DND-41 (cell line): ENCODE results near the gene SEPTIN11.

Source experiments
- ATAC-seq: fragments of 200-7000 bp; cut with Tn5 transposase; 3 replicates; pipeline ENCODE4 v1.9.1; 2021; ENCODE audit warnings: low read depth; ENCODE audit not compliant: insufficient read depth
- DNase-seq: peaks from one replicate; pipeline ENCODE4 v3.0.0-alpha.2; 2020
- H2AFZ ChIP-seq: 2 replicates; pipeline ENCODE4 v1.6.0; 2012; ENCODE audit warnings: low read depth, low read length
- H3K27ac ChIP-seq: 2 replicates; pipeline ENCODE4 v1.5.1; 2012; ENCODE audit warnings: low read length, inconsistent platforms
- H3K27me3 ChIP-seq: fragments of 200-600 bp; sonication (generic); 2 replicates; pipeline ENCODE4 v1.6.0; 2012; ENCODE audit warnings: low read length, mild to moderate bottlenecking, inconsistent platforms; ENCODE audit not compliant: insufficient read depth, poor library complexity
- H3K36me3 ChIP-seq: 2 replicates; pipeline ENCODE4 v1.5.1; 2012; ENCODE audit warnings: low read length, inconsistent platforms; ENCODE audit not compliant: insufficient read depth
- H3K4me1 ChIP-seq: 2 replicates; pipeline ENCODE4 v1.5.1; 2012; ENCODE audit warnings: mild to moderate bottlenecking, low read length; ENCODE audit not compliant: insufficient read depth
- H3K4me2 ChIP-seq: 2 replicates; pipeline ENCODE4 v1.6.0; 2012; ENCODE audit warnings: mild to moderate bottlenecking, moderate library complexity, low read length, inconsistent platforms; ENCODE audit not compliant: insufficient read depth
- H3K4me3 ChIP-seq, 2 experiments: fragments of 200-600 bp in 1 of 2; shearing (Covaris generic) in 1 of 2; 2 replicates each; pipeline ENCODE4 v1.5.1; 2012 to 2016; ENCODE audit warnings: inconsistent platforms in 2 of 2, low read length in 2 of 2, mild to moderate bottlenecking in 2 of 2, low read depth in 1 of 2, moderate library complexity in 1 of 2
- H3K79me2 ChIP-seq: 2 replicates; pipeline ENCODE4 v1.6.0; 2012; ENCODE audit warnings: low read length, inconsistent platforms; ENCODE audit not compliant: insufficient read depth
- H3K9ac ChIP-seq: 2 replicates; pipeline ENCODE4 v1.6.0; 2012; ENCODE audit warnings: low read depth, mild to moderate bottlenecking, inconsistent platforms, low read length, moderate library complexity
- H3K9me3 ChIP-seq: 2 replicates; pipeline ENCODE4 v1.5.1; 2012; ENCODE audit warnings: low read length, moderate library complexity, mild to moderate bottlenecking, inconsistent platforms; ENCODE audit not compliant: insufficient read depth, severe bottlenecking
- H4K20me1 ChIP-seq: 2 replicates; pipeline ENCODE4 v1.6.0; 2012; ENCODE audit warnings: low read length; ENCODE audit not compliant: insufficient read depth
- EZH2 ChIP-seq: IDR thresholded peaks from 3 replicates; pipeline ENCODE4 v1.6.1; 2012; ENCODE audit warnings: borderline replicate concordance, low read depth, mild to moderate bottlenecking, moderate library complexity, low read length, inconsistent platforms; ENCODE audit not compliant: severe bottlenecking
- TF ChIP-seq, protein P1 (sequence below): IDR thresholded peaks from 2 replicates; pipeline ENCODE4 v1.5.1; 2012; ENCODE audit warnings: borderline replicate concordance, low read length, moderate library complexity, mild to moderate bottlenecking; ENCODE audit not compliant: poor library complexity, severe bottlenecking; ENCODE audit errors: extremely low read depth

SEPTIN11 gene

DNA sequence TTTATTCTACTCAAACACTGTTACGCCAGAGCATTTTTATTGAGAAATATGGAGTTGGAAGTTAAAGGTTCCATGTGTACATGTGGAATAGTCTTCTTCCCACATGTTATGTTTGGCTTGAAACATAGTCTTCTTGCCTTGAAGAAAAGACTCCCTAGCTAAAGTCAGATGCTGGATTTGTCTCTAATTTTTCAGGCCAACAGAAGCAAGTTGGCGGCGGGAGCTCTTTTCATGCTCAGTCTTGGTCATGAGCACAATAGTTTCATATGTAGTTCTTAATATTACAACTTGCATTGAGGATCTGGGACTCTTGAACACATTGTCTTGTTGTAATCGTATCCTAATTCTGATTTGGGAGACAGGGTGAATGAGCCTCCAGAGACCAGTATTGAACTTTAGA is 19.4 kb downstream of the SEPTIN11 start:
- no peaks in the 10 kb centered on the region for H3K27me3 ChIP-seq
- H3K79me2 ChIP-seq = no peaks in the 10 kb centered on the region
- no peaks in the 10 kb centered on the region for H3K9me3 ChIP-seq
- no peak overlapping the region for H3K4me2 ChIP-seq
- no peak for ATAC-seq
- H3K9ac ChIP-seq = no peak overlapping the region
- H3K4me3 ChIP-seq = no peak overlapping the region
- no peak for TF ChIP-seq EZH2
- TF ChIP-seq, protein P1, sequence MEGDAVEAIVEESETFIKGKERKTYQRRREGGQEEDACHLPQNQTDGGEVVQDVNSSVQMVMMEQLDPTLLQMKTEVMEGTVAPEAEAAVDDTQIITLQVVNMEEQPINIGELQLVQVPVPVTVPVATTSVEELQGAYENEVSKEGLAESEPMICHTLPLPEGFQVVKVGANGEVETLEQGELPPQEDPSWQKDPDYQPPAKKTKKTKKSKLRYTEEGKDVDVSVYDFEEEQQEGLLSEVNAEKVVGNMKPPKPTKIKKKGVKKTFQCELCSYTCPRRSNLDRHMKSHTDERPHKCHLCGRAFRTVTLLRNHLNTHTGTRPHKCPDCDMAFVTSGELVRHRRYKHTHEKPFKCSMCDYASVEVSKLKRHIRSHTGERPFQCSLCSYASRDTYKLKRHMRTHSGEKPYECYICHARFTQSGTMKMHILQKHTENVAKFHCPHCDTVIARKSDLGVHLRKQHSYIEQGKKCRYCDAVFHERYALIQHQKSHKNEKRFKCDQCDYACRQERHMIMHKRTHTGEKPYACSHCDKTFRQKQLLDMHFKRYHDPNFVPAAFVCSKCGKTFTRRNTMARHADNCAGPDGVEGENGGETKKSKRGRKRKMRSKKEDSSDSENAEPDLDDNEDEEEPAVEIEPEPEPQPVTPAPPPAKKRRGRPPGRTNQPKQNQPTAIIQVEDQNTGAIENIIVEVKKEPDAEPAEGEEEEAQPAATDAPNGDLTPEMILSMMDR = no peak
- no peak for DNase-seq
- no peaks in the 10 kb centered on the region for H3K36me3 ChIP-seq
- H2AFZ ChIP-seq = no peak overlapping the region
- H4K20me1 ChIP-seq = no peaks in the 10 kb centered on the region
- no peak overlapping the region for H3K27ac ChIP-seq
- no peaks in the 10 kb centered on the region for H3K4me1 ChIP-seq

DNA sequence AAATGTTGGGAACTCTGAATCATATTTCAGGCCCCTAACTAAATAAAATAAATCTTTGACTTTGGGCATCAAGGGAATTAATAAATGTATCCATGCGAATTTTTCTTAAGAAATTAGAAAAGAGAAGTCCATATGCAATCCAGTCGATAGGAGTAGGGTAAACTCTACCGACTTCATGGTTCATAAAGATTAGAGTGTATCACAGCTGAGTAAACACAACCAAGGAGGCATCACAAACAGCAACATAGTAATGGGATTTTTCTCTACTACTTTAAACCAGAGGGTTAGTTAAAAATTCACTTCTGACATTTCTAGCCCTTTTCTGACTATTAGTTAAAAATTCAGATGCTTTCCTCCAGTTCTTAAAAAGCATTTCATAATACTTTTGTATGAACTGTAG is 19.9 kb downstream of the SEPTIN11 start:
- H3K27ac ChIP-seq = no peak overlapping the region
- H2AFZ ChIP-seq = no peak overlapping the region
- H3K36me3 ChIP-seq = no peaks in the 10 kb centered on the region
- no peak overlapping the region for H3K4me3 ChIP-seq
- no peaks in the 10 kb centered on the region for H3K27me3 ChIP-seq
- no peaks in the 10 kb centered on the region for H3K79me2 ChIP-seq
- no peak for DNase-seq
- H3K4me2 ChIP-seq = no peak overlapping the region
- no peaks in the 10 kb centered on the region for H3K9me3 ChIP-seq
- no peaks in the 10 kb centered on the region for H3K4me1 ChIP-seq
- ATAC-seq = no peak
- TF ChIP-seq EZH2 = no peak
- TF ChIP-seq, protein P1 = no peak
- H4K20me1 ChIP-seq = no peaks in the 10 kb centered on the region
- H3K9ac ChIP-seq = no peak overlapping the region

DNA sequence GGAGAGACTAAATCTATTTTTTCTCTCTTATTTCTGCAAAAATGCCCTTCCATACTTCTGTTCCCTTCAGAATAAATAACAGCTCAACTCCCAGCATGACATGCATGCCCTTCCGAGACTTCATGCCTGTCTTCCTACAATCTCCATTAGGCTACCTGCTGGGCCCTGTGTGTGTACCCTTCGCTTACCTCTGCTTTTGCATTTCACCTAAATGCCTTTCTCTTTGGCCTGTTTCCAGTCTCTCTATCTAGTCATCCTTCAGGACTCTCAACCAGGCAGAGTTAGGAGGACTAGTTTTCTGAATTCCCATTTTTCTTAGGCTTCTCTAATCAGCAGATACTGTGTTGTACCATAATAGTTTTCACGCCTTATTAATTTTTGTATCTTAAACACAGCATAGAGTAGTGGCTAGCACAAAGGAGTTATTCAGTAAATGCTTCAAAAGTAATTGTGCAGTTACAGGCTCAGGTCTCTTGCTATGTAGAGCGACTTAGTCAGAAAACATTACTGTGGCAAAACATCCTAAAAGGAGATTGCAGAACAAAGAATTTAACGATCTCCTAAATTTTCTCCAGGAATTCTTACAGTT is 20.5 kb downstream of the SEPTIN11 start:
- H3K79me2 ChIP-seq = no peaks in the 10 kb centered on the region
- no peak overlapping the region for H2AFZ ChIP-seq
- no peak overlapping the region for H3K27ac ChIP-seq
- TF ChIP-seq EZH2 = no peak
- TF ChIP-seq, protein P1 = no peak
- no peak overlapping the region for H3K9ac ChIP-seq
- H3K4me1 ChIP-seq = no peaks in the 10 kb centered on the region
- H4K20me1 ChIP-seq = no peaks in the 10 kb centered on the region
- no peak overlapping the region for H3K4me2 ChIP-seq
- no peak for ATAC-seq
- no peaks in the 10 kb centered on the region for H3K27me3 ChIP-seq
- no peak for DNase-seq
- H3K36me3 ChIP-seq = no peaks in the 10 kb centered on the region
- H3K4me3 ChIP-seq = no peak overlapping the region
- no peaks in the 10 kb centered on the region for H3K9me3 ChIP-seq
